Heart left ventricle (tissue), 16 donors: ENCODE data around the gene ENOX1. TPM values are rescaled to one million over a fixed set of nuclear protein-coding genes. Genes with fewer than 3 reads are reported as not detected.
"Not testable (repeated sequence)": the region's sequence is repeated elsewhere in the genome, so short reads cannot be mapped to it uniquely, and the experiment has no call there.

Experiments
- ATAC-seq, 4 donors: fragments of 200-7000 bp; cut with Tn5 transposase; one replicate each; pipeline ENCODE4 v1.9.1; 2020 to 2022; ENCODE audit warnings: moderate library complexity in 4 of 4, mild to moderate bottlenecking in 3 of 4, moderate number of reproducible peaks in 1 of 4
- DNase-seq, 5 donors: peaks; one replicate each; pipeline ENCODE4 v3.0.0-alpha.2; 2020
- H3K27ac ChIP-seq, 12 donors: fragments of 200-600 bp; sonication (generic) in 4 of 12; one replicate each; pipeline versions ENCODE4 v1.5.0 to v1.8.0; 2016 to 2022; ENCODE audit warnings: mild to moderate bottlenecking in 2 of 12
- H3K27me3 ChIP-seq, 9 donors: fragments of 200-600 bp; sonication (generic) in 2 of 9; one replicate each; pipeline versions ENCODE4 v1.5.1 to v1.8.0; 2016 to 2022; ENCODE audit warnings: mild to moderate bottlenecking in 3 of 9
- H3K36me3 ChIP-seq, 9 donors: fragments of 200-600 bp; sonication (generic) in 2 of 9; one replicate each; pipeline versions ENCODE4 v1.5.0 to v1.8.0; 2018 to 2022; ENCODE audit warnings: mild to moderate bottlenecking in 2 of 9
- H3K4me1 ChIP-seq, 12 donors: fragments of 200-600 bp; sonication (generic) in 4 of 12; one replicate each; pipeline versions ENCODE4 v1.5.0 to v1.8.0; 2016 to 2022; ENCODE audit warnings: mild to moderate bottlenecking in 3 of 12
- H3K4me3 ChIP-seq, 12 donors: fragments of 200-600 bp; sonication (generic) in 4 of 12; one replicate each; pipeline versions ENCODE4 v1.5.0 to v1.8.0; 2017 to 2022; ENCODE audit warnings: mild to moderate bottlenecking in 9 of 12, moderate library complexity in 4 of 12
- H3K9me3 ChIP-seq, 12 donors: fragments of 200-600 bp; sonication (generic) in 4 of 12; one replicate each; pipeline versions ENCODE4 v1.5.0 to v1.8.0; 2016 to 2022; ENCODE audit warnings: mild to moderate bottlenecking in 1 of 12
- CTCF ChIP-seq, 12 donors: fragments of 200-600 bp; sonication (generic) in 4 of 12; IDR thresholded peaks; one replicate each; pipeline versions ENCODE4 v1.5.0 to v1.8.0; 2018 to 2022; ENCODE audit warnings: antibody characterized with exemption in 12 of 12, mild to moderate bottlenecking in 5 of 12
- POLR2A ChIP-seq, 2 donors: fragments of 450-650 bp; IDR thresholded peaks; one replicate each; pipeline ENCODE4 v1.6.1; 2017; ENCODE audit warnings: antibody characterized with exemption in 2 of 2, mild to moderate bottlenecking in 2 of 2, moderate library complexity in 2 of 2
- WGBS, 4 donors: extraction: QIAGEN DNeasy Blood & Tissue Kit in 2 of 4; methylation state at CpG; one replicate each; pipeline versions ENCODE4 v1.1.5 to v1.1.7; 2013 to 2018; 5-methylcytosine and 5-hydroxymethylcytosine counted together
- intact Hi-C, 10 donors: fragments of 100-400 bp; cut with DNase I; formaldehyde crosslinking; loops; one replicate each; pipeline versions ENCODE4 v1.11.1 to v1.14.2; 2022
- polyA plus RNA-seq, 2 donors: library from polyadenylated mRNA; stranded (reverse); fragments of 200-250 nt; gene quantifications; one replicate each; pipeline ENCODE4 v1.2.3, GENCODE V29; 2013
- total RNA-seq, 9 donors: library from RNA; depleted of rRNA in 2 of 9; stranded (reverse); fragments of >200 nt in 2 of 9; fragmentation: NEBNext Ultra II Directional in 3 of 9; extraction: Animal tissue kit (Norgen Biotek cat#: 25700) in 3 of 9; gene quantifications; one replicate each; pipeline versions ENCODE4 v1.1.0 to v1.2.4, GENCODE V29; 2016 to 2023
- donor health status: ischemic (EF 13 %, LVEDD 7.1; RV severe dilation, severe dysfunction).
- donor health status: healthy with polysubstance abuse.
- donor health status: DM: no; HTN: yes; CAD: no.
- donor health status: DM: no; HTN: no; CAD: no.
- donor health status: ischemic (EF 25% LVEDD 6.9; RV normal size, moderate dysfunction).
- donor health status: ischemic (EF 25% LVEDD 5.7; RV mildly dilated, moderate dysfunction).
- donor health status: healthy.
- donor health status: DM: yes; HTN: yes; CAD: no.
- donor health status: ischemic (EF 35%, LVEDD 5.7; RV mildly dilated, moderate dysfunction).
- donor health status: nonischemic (EF 11% LVEDD 7.7; RV severe dilation, severe dysfunction).
- donor health status: DM: yes; HTN: yes; CAD: no.
- donor health status: PGD.
- donor health status: ischemic (EF 29% LVEDD 5.4; RV normal size, mild dysfunction).
- donor health status: nonischemic (EF 23%, LVEDD 6.1; RV moderate dilation, normal function).

The ENOX1 gene
- total and polyA plus RNA-seq, 11 donors: 2.0 to 10.1 (median 5.4) TPM

GRCh38 chr13:43356567-43356966, 430.2 kb downstream of the ENOX1 start:
- no peaks in the 10 kb centered on the region for H3K9me3 ChIP-seq
- intact Hi-C loops: no loop called here
- DNase-seq: no peak
- TF ChIP-seq POLR2A (IDR thresholded peaks at IDR 0.05): no peak
- TF ChIP-seq CTCF (IDR thresholded peaks at IDR 0.05): no peak
- H3K4me1 ChIP-seq: peaks cover 0 to 20% (median 14%) of the 10 kb centered on the region in 12 donors
- H3K36me3 ChIP-seq: peaks cover 0 to 2% (median 0%) of the 10 kb centered on the region in 9 donors
- no peaks in the 10 kb centered on the region for H3K27me3 ChIP-seq
- 80 to 93% (median 82%) methylated on average over 5 of the region's 5 CpGs for WGBS, 4 donors
- no peak for ATAC-seq
- H3K4me3 ChIP-seq: no peak overlapping the region
- H3K27ac ChIP-seq: peak overlapping the region in 3 of 12 donors; percentile 43 to 59 (median 50)

- intact Hi-C loops: no loop called here
- H3K27me3 ChIP-seq: no peaks in the 10 kb centered on the region
- no peak overlapping the region for H3K27ac ChIP-seq
- peaks cover 0 to 20% (median 14%) of the 10 kb centered on the region in 12 donors for H3K4me1 ChIP-seq
- TF ChIP-seq POLR2A (IDR thresholded peaks at IDR 0.05): no peak
- no peak for TF ChIP-seq CTCF (IDR thresholded peaks at IDR 0.05)
- DNase-seq (no peak), ATAC-seq (no peak)
- 96 to 99% (median 98%) methylated on average over 17 of the region's 17 CpGs for WGBS, 4 donors
- H3K4me3 ChIP-seq: no peak overlapping the region
- no peaks in the 10 kb centered on the region for H3K9me3 ChIP-seq
- H3K36me3 ChIP-seq: peaks cover 0 to 2% (median 0%) of the 10 kb centered on the region in 9 donors
Measured at GRCh38 chr13:43355774-43356173, 431.0 kb downstream of the ENOX1 start.

GRCh38 chr13:43354153-43354945, 432.4 kb downstream of the ENOX1 start:
- Histone ChIP-seq H3K4me1 (peaks cover 0 to 20% (median 14%) of the 10 kb centered on the region in 12 donors), H3K9me3 (no peaks in the 10 kb centered on the region), H3K36me3 (no peaks in the 10 kb centered on the region), H3K27me3 (no peaks in the 10 kb centered on the region), H3K27ac (no peak overlapping the region), H3K4me3 (no peak overlapping the region)
- intact Hi-C loops: no loop called here
- DNase-seq: no peak
- no peak for TF ChIP-seq CTCF (IDR thresholded peaks at IDR 0.05)
- TF ChIP-seq POLR2A (IDR thresholded peaks at IDR 0.05): no peak
- 95 to 99% (median 97%) methylated on average over 3 of the region's 3 CpGs for WGBS, 4 donors
- no peak for ATAC-seq

- ATAC-seq (no peak), DNase-seq (no peak)
- H3K27ac ChIP-seq: no peak overlapping the region
- no peak for TF ChIP-seq POLR2A (IDR thresholded peaks at IDR 0.05)
- H3K4me1 ChIP-seq: peaks cover 0 to 20% (median 14%) of the 10 kb centered on the region in 12 donors
- WGBS, 4 donors: 92 to 97% (median 95%) methylated on average over 4 of the region's 4 CpGs
- intact Hi-C loops: no loop called here
- no peaks in the 10 kb centered on the region for H3K9me3 ChIP-seq
- H3K27me3 ChIP-seq: no peaks in the 10 kb centered on the region
- no peak overlapping the region for H3K4me3 ChIP-seq
- H3K36me3 ChIP-seq: no peaks in the 10 kb centered on the region
Measured at GRCh38 chr13:43353631-43354030, 433.1 kb downstream of the ENOX1 start.

- H3K4me1 ChIP-seq, DNase-seq, H3K9me3 ChIP-seq, H3K27me3 ChIP-seq, H3K4me3 ChIP-seq, H3K36me3 ChIP-seq, ATAC-seq, intact Hi-C loops, H3K27ac ChIP-seq: not testable (repeated sequence)
- 59 to 91% (median 88%) methylated on average over 1 to 3 of the region's 3 CpGs for WGBS, 4 donors
Measured at GRCh38 chr13:43351612-43352011, 435.2 kb downstream of the ENOX1 start.
